CD4-positive, alpha-beta T cell (primary cell): ENCODE data around the gene GLDC. TPM values are rescaled to one million over a fixed set of nuclear protein-coding genes. Genes with fewer than 3 reads are reported as not detected.
A peak's percentile ranks its signal among the peaks of the same experiment; 100 is the strongest.

ENCODE experiments used
- ATAC-seq: fragments of 200-7000 bp; cut with Tn5 transposase; one replicate; pipeline ENCODE4 v1.10.0; 2022; ENCODE audit warnings: mild to moderate bottlenecking; ENCODE audit not compliant: poor library complexity
- CTCF ChIA-PET: fragments of 350-600 bp; sonication (Branson Sonifier 250); formaldehyde crosslinking; loops from one replicate; lab custom pipeline; 2021; ENCODE audit warnings: antibody characterized with exemption, inconsistent platforms; lab: Charles Lee
- POLR2A ChIA-PET: fragments of 350-600 bp; sonication (Branson Sonifier 250); formaldehyde crosslinking; loops from one replicate; lab custom pipeline; 2021; ENCODE audit warnings: antibody characterized with exemption, inconsistent platforms; lab: Charles Lee
- DNase-seq, 14 experiments: peaks; one replicate each; pipeline ENCODE4 v3.0.0-alpha.2; 2013 to 2020; ENCODE audit warnings: mixed read lengths in 2 of 14
- H3K27ac ChIP-seq, 2 donors: one replicate each; pipeline versions ENCODE4 v1.5.1 to v1.7.0; 2013; ENCODE audit warnings: low read length in 2 of 2, low read depth in 1 of 2, mild to moderate bottlenecking in 1 of 2
- H3K27me3 ChIP-seq, 2 experiments: 1 replicate in 1 of 2; 2 replicates in 1 of 2; pipeline versions ENCODE4 v1.6.1 to v1.7.0; 2013; ENCODE audit warnings: low read length in 2 of 2, control low read depth in 1 of 2, mild to moderate bottlenecking in 1 of 2, moderate library complexity in 1 of 2; ENCODE audit not compliant: insufficient read depth in 2 of 2, control insufficient read depth in 1 of 2
- H3K36me3 ChIP-seq: one replicate; pipeline ENCODE4 v1.6.1; 2013; ENCODE audit warnings: low read length, control low read depth; ENCODE audit not compliant: insufficient read depth
- H3K4me1 ChIP-seq: one replicate; pipeline ENCODE4 v1.6.1; 2013; ENCODE audit warnings: low read length, control low read depth; ENCODE audit not compliant: insufficient read depth
- H3K4me3 ChIP-seq: one replicate; pipeline ENCODE4 v1.5.1; 2013; ENCODE audit warnings: mild to moderate bottlenecking, low read length, moderate library complexity
- H3K9me3 ChIP-seq, 2 experiments: 1 replicate in 1 of 2; 2 replicates in 1 of 2; pipeline versions ENCODE4 v1.6.1 to v1.7.0; 2013; ENCODE audit warnings: low read length in 2 of 2, mild to moderate bottlenecking in 2 of 2, control low read depth in 1 of 2, moderate library complexity in 1 of 2; ENCODE audit not compliant: control insufficient read depth in 1 of 2, insufficient read depth in 1 of 2
- H3K27ac Mint-ChIP-seq: one replicate; pipeline ENCODE4 v1.8.0; 2020; ENCODE audit warnings: mixed read lengths
- H3K27me3 Mint-ChIP-seq: one replicate; pipeline ENCODE4 v1.8.0; 2021; ENCODE audit warnings: mixed read lengths
- H3K36me3 Mint-ChIP-seq: one replicate; pipeline ENCODE4 v1.8.0; 2021; ENCODE audit warnings: low read depth, mixed read lengths
- H3K4me1 Mint-ChIP-seq: one replicate; pipeline ENCODE4 v1.8.0; 2021; ENCODE audit warnings: low read depth, mixed read lengths
- H3K4me3 Mint-ChIP-seq: one replicate; pipeline ENCODE4 v1.8.0; 2020; ENCODE audit warnings: mild to moderate bottlenecking, mixed read lengths
- H3K9me3 Mint-ChIP-seq: one replicate; pipeline ENCODE4 v1.8.0; 2020; ENCODE audit warnings: mixed read lengths
- intact Hi-C, 2 experiments: fragments of 100-400 bp; cut with DNase I in 1 of 2; cut with micrococcal nuclease in 1 of 2; formaldehyde crosslinking; loops; one replicate each; pipeline versions ENCODE4 v1.15.1 to v1.9.0; 2023 to 2025; cut with DNase I, micrococcal nuclease
- total RNA-seq, 174 experiments: library from RNA in 2 of 174; stranded (reverse) in 2 of 174; gene quantifications; one replicate each; pipeline ENCODE4 v1.2.3 and lab custom pipeline; 2021 to 2026
- TF ChIP-seq, protein P1 (sequence below): fragments of 200-600 bp; IDR thresholded peaks from one replicate; pipeline ENCODE4 v1.8.0; 2022; ENCODE audit warnings: antibody characterized with exemption, mild to moderate bottlenecking

Gene GLDC
- total RNA-seq, 2 experiments from 2014 or later, result not detected

DNA sequence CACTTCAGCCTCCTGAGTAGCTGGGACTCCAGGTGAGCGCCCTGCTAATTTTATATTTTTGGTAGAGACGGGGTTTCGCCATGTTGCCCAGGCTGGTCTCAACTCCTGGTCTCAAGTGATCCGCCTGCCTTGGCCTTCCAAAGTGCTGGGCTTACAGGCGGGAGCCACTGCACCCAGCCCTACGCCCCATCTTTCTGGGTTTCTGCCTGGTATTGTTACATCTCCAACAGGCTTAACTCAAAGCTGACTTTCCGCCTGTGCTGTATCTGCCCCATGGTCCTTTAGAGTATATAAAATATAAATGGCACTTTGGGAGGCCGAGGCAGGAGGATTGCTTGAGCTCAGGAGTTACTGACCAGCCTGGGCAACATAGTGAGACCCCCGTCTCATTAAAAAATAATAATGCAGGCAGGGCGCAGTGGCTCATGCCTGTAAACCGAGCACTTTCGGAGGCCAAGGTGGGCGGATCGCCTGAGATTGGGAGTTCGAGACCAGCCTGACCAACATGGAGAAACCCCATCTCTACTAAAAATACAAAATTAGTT is 36.5 kb upstream of the GLDC start:
- no peaks in the 10 kb centered on the region for H3K36me3 ChIP-seq
- peak overlapping the region; percentile 99 for H3K27ac Mint-ChIP-seq

DNA sequence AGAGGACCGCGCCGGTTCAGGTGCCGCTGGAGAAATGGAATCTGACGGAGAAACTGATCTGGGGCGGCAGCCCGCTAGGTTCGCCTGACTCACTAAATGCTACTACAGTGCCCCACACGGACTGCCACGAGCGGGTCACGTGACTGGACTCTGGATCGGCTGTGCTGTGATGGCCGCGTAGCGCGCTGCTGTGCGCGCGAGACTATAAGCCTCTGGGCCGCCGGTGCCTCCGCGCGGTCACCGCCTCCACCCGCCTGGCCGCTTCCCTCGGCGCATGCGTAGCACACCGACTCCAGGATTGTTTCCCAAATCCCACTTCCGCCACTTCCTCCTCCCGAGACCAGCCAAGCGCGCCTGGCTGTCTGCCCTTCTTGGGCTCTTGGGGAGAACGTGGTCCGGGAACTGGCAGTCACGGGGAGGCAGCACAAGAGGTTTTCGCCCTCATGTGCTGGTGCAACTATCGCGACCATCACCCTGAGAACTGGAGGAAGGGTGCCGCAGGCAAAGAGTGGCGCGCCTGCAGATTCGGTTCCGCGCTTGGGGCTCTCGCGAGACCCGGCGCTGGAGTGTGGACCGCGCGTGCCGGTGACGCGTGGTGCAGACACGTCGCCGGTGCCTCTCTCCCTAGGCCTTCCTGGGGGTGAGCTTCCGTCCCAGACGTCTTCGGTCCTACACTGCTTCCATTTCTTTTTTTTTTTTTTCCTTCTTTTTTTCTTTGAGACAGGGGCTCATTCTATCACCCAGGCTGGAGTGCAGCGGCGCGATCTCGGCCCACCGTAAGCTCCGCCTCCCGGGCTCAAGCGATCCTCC is 35.8 kb upstream of the GLDC start:
- CTCF ChIA-PET, result interaction anchor here (0.7 to 1.8 kb wide), 3 partner anchors 24 to 849 kb away, joined by 3 to 5 read pairs (median 3); partner anchors contain the start of gene ERMP1
- intact Hi-C loops, result loop anchor here (1.0 to 10.0 kb wide), 7 partner anchors 23 to 673 kb away; partner anchors contain the start of genes KDM4C (in 1 of the 2) and UHRF2 (in 1 of the 2)

More for the DNA sequence above, 36.5 kb upstream of the GLDC start:
- POLR2A ChIA-PET, result interaction anchor here (0.7 to 4.2 kb wide), 15 partner anchors 9 to 1018 kb away, joined by 3 to 155 read pairs (median 5); partner anchors contain the start of genes GLDC, KDM4C and UHRF2
- Histone ChIP-seq H3K9me3 (no peaks in the 10 kb centered on the region), H3K27ac (peak overlapping the region; percentile 96 to 98), H3K27me3 (no peaks in the 10 kb centered on the region), H3K4me3 (peak overlapping the region; percentile 85), H3K4me1 (peaks cover 23% of the 10 kb centered on the region)
- CTCF ChIA-PET, result interaction anchor here (0.7 to 1.5 kb wide), 2 partner anchors 24 to 850 kb away, joined by 3 read pairs; partner anchors contain the start of gene ERMP1
- TF ChIP-seq, protein P1, sequence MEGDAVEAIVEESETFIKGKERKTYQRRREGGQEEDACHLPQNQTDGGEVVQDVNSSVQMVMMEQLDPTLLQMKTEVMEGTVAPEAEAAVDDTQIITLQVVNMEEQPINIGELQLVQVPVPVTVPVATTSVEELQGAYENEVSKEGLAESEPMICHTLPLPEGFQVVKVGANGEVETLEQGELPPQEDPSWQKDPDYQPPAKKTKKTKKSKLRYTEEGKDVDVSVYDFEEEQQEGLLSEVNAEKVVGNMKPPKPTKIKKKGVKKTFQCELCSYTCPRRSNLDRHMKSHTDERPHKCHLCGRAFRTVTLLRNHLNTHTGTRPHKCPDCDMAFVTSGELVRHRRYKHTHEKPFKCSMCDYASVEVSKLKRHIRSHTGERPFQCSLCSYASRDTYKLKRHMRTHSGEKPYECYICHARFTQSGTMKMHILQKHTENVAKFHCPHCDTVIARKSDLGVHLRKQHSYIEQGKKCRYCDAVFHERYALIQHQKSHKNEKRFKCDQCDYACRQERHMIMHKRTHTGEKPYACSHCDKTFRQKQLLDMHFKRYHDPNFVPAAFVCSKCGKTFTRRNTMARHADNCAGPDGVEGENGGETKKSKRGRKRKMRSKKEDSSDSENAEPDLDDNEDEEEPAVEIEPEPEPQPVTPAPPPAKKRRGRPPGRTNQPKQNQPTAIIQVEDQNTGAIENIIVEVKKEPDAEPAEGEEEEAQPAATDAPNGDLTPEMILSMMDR, result no peak
- intact Hi-C loops, result loop anchor here (1.0 to 10.0 kb wide), 8 partner anchors 19 to 673 kb away; partner anchors contain the start of genes KDM4C (in 1 of the 2) and UHRF2 (in 1 of the 2)
- Mint-ChIP-seq H3K27me3 (no peaks in the 10 kb centered on the region), H3K36me3 (no peaks in the 10 kb centered on the region), H3K4me3 (peak overlapping the region; percentile 89), H3K4me1 (peaks cover 17% of the 10 kb centered on the region), H3K9me3 (no peaks in the 10 kb centered on the region)
- ATAC-seq, result peak; percentile 4
- no peak for DNase-seq

More for the DNA sequence above, 35.8 kb upstream of the GLDC start:
- no peaks in the 10 kb centered on the region for H3K27me3 ChIP-seq
- TF ChIP-seq, protein P1, result no peak
- no peaks in the 10 kb centered on the region for H3K36me3 ChIP-seq
- H3K27ac Mint-ChIP-seq, result peak overlapping the region; percentile 99
- peak overlapping the region; percentile 85 for H3K4me3 ChIP-seq
- peaks cover 23% of the 10 kb centered on the region for H3K4me1 ChIP-seq
- H3K27me3 Mint-ChIP-seq, result no peaks in the 10 kb centered on the region
- H3K27ac ChIP-seq, result peak overlapping the region; percentile 96 to 98
- H3K36me3 Mint-ChIP-seq, result no peaks in the 10 kb centered on the region
- DNase-seq (peak; percentile 82 to 97 (median 88)), ATAC-seq (peak; percentile 90)
- H3K4me1 Mint-ChIP-seq, result peaks cover 17% of the 10 kb centered on the region
- POLR2A ChIA-PET, result interaction anchor here (0.7 to 4.2 kb wide), 16 partner anchors 9 to 1017 kb away, joined by 3 to 155 read pairs (median 5); partner anchors contain the start of genes GLDC, KDM4C and UHRF2
- H3K4me3 Mint-ChIP-seq, result peak overlapping the region; percentile 89
- H3K9me3 Mint-ChIP-seq, result no peaks in the 10 kb centered on the region
- H3K9me3 ChIP-seq, result no peaks in the 10 kb centered on the region
